Caco-2 (cell line): Measurements from ENCODE around the gene MSANTD2. TPM values are rescaled to one million over a fixed set of nuclear protein-coding genes. Genes with fewer than 3 reads are reported as not detected.

Source experiments
- BruUV-seq: library from RNA; stranded (reverse); fragments of 400-500 nt; replicated peaks from 2 replicates; lab custom pipeline; 2021; lab: Mats Ljungman, UMichigan
- CTCF ChIA-PET: fragments of 300-600 bp; sonication (Branson Sonifier 250); formaldehyde crosslinking; loops from one replicate; lab custom pipeline; 2022; ENCODE audit warnings: antibody characterized with exemption; lab: Charles Lee
- POLR2A ChIA-PET: fragments of 300-600 bp; sonication (Branson Sonifier 250); formaldehyde crosslinking; loops from one replicate; lab custom pipeline; 2022; ENCODE audit warnings: antibody characterized with exemption; lab: Charles Lee
- DNase-seq, 2 experiments: peaks; one replicate each; pipeline versions ENCODE4 v3.0.0 to v3.0.0-alpha.2; 2020 to 2022
- H3K27me3 ChIP-seq: replicated peaks from 2 replicates; pipeline ENCODE4 v1.6.0; 2011; ENCODE audit warnings: low read length; ENCODE audit not compliant: control insufficient read depth, insufficient read depth
- H3K36me3 ChIP-seq: 2 replicates; pipeline ENCODE4 v1.5.1; 2011; ENCODE audit warnings: low read length; ENCODE audit not compliant: control insufficient read depth, insufficient read depth
- H3K4me1 ChIP-seq: fragments of 250-450 bp; sonication (Bioruptor Pico); 2 replicates; pipeline ENCODE4 v1.5.1; 2020; ENCODE audit warnings: mild to moderate bottlenecking
- H3K4me3 ChIP-seq: 2 replicates; pipeline ENCODE4 v1.5.1; 2011; ENCODE audit warnings: low read depth, mild to moderate bottlenecking, control low read depth, low read length
- H3K9me3 ChIP-seq: fragments of 250-450 bp; sonication (Bioruptor Pico); 2 replicates; pipeline ENCODE4 v1.5.1; 2020; ENCODE audit warnings: mild to moderate bottlenecking, moderate library complexity
- H3K27ac Mint-ChIP-seq: one replicate; pipeline ENCODE4 v1.8.0; 2022; ENCODE audit warnings: mixed read lengths; ENCODE audit not compliant: unreplicated experiment
- H3K27me3 Mint-ChIP-seq: one replicate; pipeline ENCODE4 v1.8.0; 2022; ENCODE audit warnings: mixed read lengths; ENCODE audit not compliant: insufficient read depth, unreplicated experiment
- H3K36me3 Mint-ChIP-seq: one replicate; pipeline ENCODE4 v1.8.0; 2022; ENCODE audit warnings: mild to moderate bottlenecking, mixed read lengths; ENCODE audit not compliant: insufficient read depth, unreplicated experiment
- H3K4me1 Mint-ChIP-seq: one replicate; pipeline ENCODE4 v1.8.0; 2022; ENCODE audit warnings: low read depth, mixed read lengths; ENCODE audit not compliant: unreplicated experiment
- H3K4me3 Mint-ChIP-seq: one replicate; pipeline ENCODE4 v1.8.0; 2022; ENCODE audit warnings: mild to moderate bottlenecking, moderate library complexity, mixed read lengths; ENCODE audit not compliant: unreplicated experiment
- H3K9me3 Mint-ChIP-seq: one replicate; pipeline ENCODE4 v1.8.0; 2022; ENCODE audit warnings: mixed read lengths; ENCODE audit not compliant: unreplicated experiment
- CTCF ChIP-seq, 2 experiments: fragments of 200-600 bp in 1 of 2; IDR thresholded peaks; 1 replicate in 1 of 2; 2 replicates in 1 of 2; pipeline versions ENCODE4 v1.5.1 to v1.8.0; 2011 to 2022; ENCODE audit warnings: antibody characterized with exemption in 1 of 2, control low read depth in 1 of 2, inconsistent platforms in 1 of 2, low read depth in 1 of 2, low read length in 1 of 2, mild to moderate bottlenecking in 1 of 2, moderate library complexity in 1 of 2; ENCODE audit not compliant: insufficient read depth in 1 of 2, severe bottlenecking in 1 of 2, unreplicated experiment in 1 of 2
- intact Hi-C: fragments of 100-400 bp; cut with micrococcal nuclease; formaldehyde crosslinking; loops from one replicate; pipeline ENCODE4 v1.10.0; 2022; ENCODE audit not compliant: unreplicated experiment
- total RNA-seq: library from RNA; stranded (reverse); gene quantifications from 2 replicates; pipeline ENCODE4 v1.2.3, GENCODE V29; 2022

Gene MSANTD2
- total RNA-seq, 1 experiment from 2014 or later: 28.3 TPM

DNA sequence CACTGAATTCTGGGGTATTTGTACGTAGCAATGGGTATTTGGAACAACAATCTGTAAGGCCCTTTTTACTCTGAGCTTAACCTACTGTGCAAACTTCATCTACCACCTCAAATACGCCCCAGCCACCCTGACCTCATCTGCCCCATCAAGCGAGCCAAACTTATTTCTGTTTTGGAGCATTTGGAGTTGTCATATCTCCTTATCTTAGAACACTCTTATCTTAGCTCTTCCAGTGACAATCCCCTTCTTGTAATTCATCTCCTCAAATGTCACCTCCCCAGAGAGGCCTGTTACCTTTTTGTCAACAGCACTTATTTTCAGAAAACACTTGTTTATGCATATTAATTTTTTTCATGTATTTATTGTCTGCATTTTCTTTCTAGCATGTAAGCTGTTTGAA lies 4.7 kb upstream of the MSANTD2 start:
- no peak overlapping the region for H3K4me3 Mint-ChIP-seq
- CTCF ChIA-PET: interaction anchor here (0.7 to 1.2 kb wide), 2 partner anchors 11 to 768 kb away, joined by 3 read pairs; no protein-coding TSS in a partner anchor
- no peaks in the 10 kb centered on the region for H3K27me3 Mint-ChIP-seq
- no TSS peak for BruUV-seq
- Histone ChIP-seq H3K9me3 (no peaks in the 10 kb centered on the region), H3K4me1 (peaks cover 11% of the 10 kb centered on the region), H3K4me3 (no peak overlapping the region), H3K27me3 (no peaks in the 10 kb centered on the region), H3K36me3 (no peaks in the 10 kb centered on the region)
- POLR2A ChIA-PET: no interaction called here
- H3K4me1 Mint-ChIP-seq: peaks cover 13% of the 10 kb centered on the region
- TF ChIP-seq CTCF (IDR thresholded peaks at IDR 0.05; ENCODE audit: insufficient read depth in 1 of 2, low read depth in 1 of 2, low read length in 1 of 2, severe bottlenecking in 1 of 2, unreplicated experiment in 1 of 2): no peak
- no peaks in the 10 kb centered on the region for H3K9me3 Mint-ChIP-seq
- H3K27ac Mint-ChIP-seq: no peak overlapping the region
- peaks cover 7% of the 10 kb centered on the region for H3K36me3 Mint-ChIP-seq
- no peak for DNase-seq
- intact Hi-C loops: no loop called here

GRCh38 chr11:124801636-124802312 lies 1.6 kb upstream of the MSANTD2 start:
- Histone ChIP-seq H3K4me3 (no peak overlapping the region), H3K36me3 (no peaks in the 10 kb centered on the region), H3K27me3 (no peaks in the 10 kb centered on the region), H3K4me1 (peaks cover 17% of the 10 kb centered on the region), H3K9me3 (no peaks in the 10 kb centered on the region)
- H3K4me1 Mint-ChIP-seq: peaks cover 25% of the 10 kb centered on the region
- H3K27ac Mint-ChIP-seq: no peak overlapping the region
- no peaks in the 10 kb centered on the region for H3K9me3 Mint-ChIP-seq
- BruUV-seq: no TSS peak
- DNase-seq: no peak
- H3K27me3 Mint-ChIP-seq: no peaks in the 10 kb centered on the region
- no peak for TF ChIP-seq CTCF (IDR thresholded peaks at IDR 0.05; ENCODE audit: insufficient read depth in 1 of 2, low read depth in 1 of 2, low read length in 1 of 2, severe bottlenecking in 1 of 2, unreplicated experiment in 1 of 2)
- peak overlapping the region; percentile 81 for H3K4me3 Mint-ChIP-seq
- H3K36me3 Mint-ChIP-seq: peaks cover 13% of the 10 kb centered on the region
- CTCF ChIA-PET: interaction anchor here (0.9 to 4.5 kb wide), 2 partner anchors 9 to 35 kb away, joined by 3 to 36 read pairs; no protein-coding TSS in a partner anchor
- intact Hi-C loops: no loop called here
- POLR2A ChIA-PET: interaction anchor here (0.6 kb wide), 1 partner anchor 181 kb away, joined by 5 read pairs; no protein-coding TSS in a partner anchor

DNA sequence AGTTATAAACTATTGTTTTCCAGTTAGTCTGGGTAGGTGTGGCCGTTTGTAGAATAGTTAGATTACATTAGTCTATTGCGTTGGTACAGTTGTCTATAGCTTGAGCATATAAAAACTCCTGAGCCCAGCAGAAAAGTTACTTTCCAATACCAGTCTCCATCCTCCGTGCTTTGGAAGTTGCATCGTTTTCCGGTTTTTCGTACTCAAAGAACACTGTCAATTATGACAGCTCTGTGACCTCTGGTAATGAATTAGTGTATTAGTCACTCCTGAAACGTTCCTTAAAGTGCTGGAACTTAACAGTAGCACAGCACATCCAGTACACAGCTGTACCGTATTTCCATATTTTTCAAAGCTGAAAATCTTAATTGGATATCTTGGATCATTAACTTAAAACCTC lies 808 bp upstream of the MSANTD2 start:
- Mint-ChIP-seq H3K4me1 (peaks cover 25% of the 10 kb centered on the region), H3K36me3 (peaks cover 13% of the 10 kb centered on the region), H3K27me3 (no peaks in the 10 kb centered on the region), H3K4me3 (peak overlapping the region; percentile 81), H3K9me3 (no peaks in the 10 kb centered on the region), H3K27ac (peak overlapping the region; percentile 65)
- intact Hi-C loops: no loop called here
- CTCF ChIA-PET: interaction anchor here (0.9 to 4.5 kb wide), 3 partner anchors 8 to 42 kb away, joined by 3 to 36 read pairs (median 10); no protein-coding TSS in a partner anchor
- POLR2A ChIA-PET: interaction anchor here (0.5 to 1.4 kb wide), 2 partner anchors 35 to 55 kb away, joined by 3 to 6 read pairs; no protein-coding TSS in a partner anchor
- Histone ChIP-seq H3K4me1 (peaks cover 17% of the 10 kb centered on the region), H3K4me3 (peak overlapping the region; percentile 96), H3K27me3 (no peaks in the 10 kb centered on the region), H3K9me3 (no peaks in the 10 kb centered on the region), H3K36me3 (no peaks in the 10 kb centered on the region)
- DNase-seq: no peak
- TSS peak; percentile 72 for BruUV-seq
- TF ChIP-seq CTCF (IDR thresholded peaks at IDR 0.05; ENCODE audit: insufficient read depth in 1 of 2, low read depth in 1 of 2, low read length in 1 of 2, severe bottlenecking in 1 of 2, unreplicated experiment in 1 of 2): no peak
